Ascending aorta (tissue), 2 donors: ENCODE results near the gene CDK2AP2. TPM values are rescaled to one million over a fixed set of nuclear protein-coding genes. Genes with fewer than 3 reads are reported as not detected.
A peak's percentile ranks its signal among the peaks of the same experiment; 100 is the strongest.

Source experiments
- DNase-seq, 2 donors: peaks; one replicate each; pipeline ENCODE4 v3.0.0-alpha.2; 2019; ENCODE audit warnings: low spot score in 2 of 2
- H3K27ac ChIP-seq, 2 donors: fragments of 200-600 bp; sonication (generic); one replicate each; pipeline ENCODE4 v1.5.1; 2016 to 2017; ENCODE audit warnings: mild to moderate bottlenecking in 1 of 2
- H3K27me3 ChIP-seq: fragments of 200-600 bp; sonication (generic); one replicate; pipeline ENCODE4 v1.5.1; 2017
- H3K36me3 ChIP-seq, 2 donors: fragments of 200-600 bp; sonication (generic); one replicate each; pipeline ENCODE4 v1.5.1; 2016
- H3K4me1 ChIP-seq, 2 donors: fragments of 200-600 bp; sonication (generic); one replicate each; pipeline ENCODE4 v1.5.1; 2016 to 2017; ENCODE audit warnings: mild to moderate bottlenecking in 1 of 2
- H3K4me3 ChIP-seq, 2 donors: fragments of 200-600 bp; sonication (generic); one replicate each; pipeline ENCODE4 v1.5.1; 2016 to 2017; ENCODE audit warnings: mild to moderate bottlenecking in 1 of 2
- H3K9me3 ChIP-seq, 2 donors: fragments of 200-600 bp; sonication (generic); one replicate each; pipeline ENCODE4 v1.5.1; 2016
- intact Hi-C: fragments of 100-400 bp; cut with DNase I; formaldehyde crosslinking; loops from one replicate; pipeline ENCODE4 v1.15.1; 2023
- total RNA-seq: library from RNA; depleted of rRNA; stranded (reverse); fragments of >200 nt; gene quantifications from one replicate; pipeline ENCODE4 v1.1.0, GENCODE V29; 2016
- TF ChIP-seq, protein P1 (sequence below), 3 experiments: fragments of 200-600 bp in 2 of 3; fragments of 450-650 bp in 1 of 3; sonication (generic) in 2 of 3; IDR thresholded peaks; one replicate each; pipeline ENCODE4 v1.5.1; 2016 to 2019; ENCODE audit warnings: antibody characterized with exemption in 3 of 3, mild to moderate bottlenecking in 1 of 3, moderate library complexity in 1 of 3

The CDK2AP2 gene
- total RNA-seq, 1 donor from 2014 or later: 159 TPM

DNA sequence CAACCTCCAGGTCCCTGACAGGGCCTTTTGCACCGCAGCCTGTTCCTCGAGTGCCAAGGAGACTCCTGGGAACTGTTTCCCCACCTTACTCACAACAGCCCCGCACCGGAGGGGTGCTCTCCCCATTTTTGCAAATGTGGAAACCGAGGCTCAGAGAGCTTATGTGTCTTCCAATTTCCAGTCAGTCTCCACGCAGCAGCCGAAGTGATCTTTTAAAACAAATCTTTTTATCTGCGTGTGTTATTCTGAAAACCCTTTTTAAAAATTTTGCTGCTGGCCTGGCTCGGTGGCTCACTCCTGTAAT lies 38.5 kb downstream of the CDK2AP2 start:
- Histone ChIP-seq H3K4me3 (peak overlapping the region; percentile 61 to 69), H3K27ac (peak overlapping the region; percentile 71 to 89), H3K4me1 (peaks cover 0 to 16% of the 10 kb centered on the region in 2 donors), H3K36me3 (no peaks in the 10 kb centered on the region), H3K27me3 (no peaks in the 10 kb centered on the region), H3K9me3 (no peaks in the 10 kb centered on the region)
- no peak for DNase-seq
- intact Hi-C loops: loop anchor here (1.0 kb wide), 5 partner anchors 13 to 68 kb away; partner anchors contain the start of genes CORO1B, PITPNM1, PPP1CA and RPS6KB2
- TF ChIP-seq, protein P1, sequence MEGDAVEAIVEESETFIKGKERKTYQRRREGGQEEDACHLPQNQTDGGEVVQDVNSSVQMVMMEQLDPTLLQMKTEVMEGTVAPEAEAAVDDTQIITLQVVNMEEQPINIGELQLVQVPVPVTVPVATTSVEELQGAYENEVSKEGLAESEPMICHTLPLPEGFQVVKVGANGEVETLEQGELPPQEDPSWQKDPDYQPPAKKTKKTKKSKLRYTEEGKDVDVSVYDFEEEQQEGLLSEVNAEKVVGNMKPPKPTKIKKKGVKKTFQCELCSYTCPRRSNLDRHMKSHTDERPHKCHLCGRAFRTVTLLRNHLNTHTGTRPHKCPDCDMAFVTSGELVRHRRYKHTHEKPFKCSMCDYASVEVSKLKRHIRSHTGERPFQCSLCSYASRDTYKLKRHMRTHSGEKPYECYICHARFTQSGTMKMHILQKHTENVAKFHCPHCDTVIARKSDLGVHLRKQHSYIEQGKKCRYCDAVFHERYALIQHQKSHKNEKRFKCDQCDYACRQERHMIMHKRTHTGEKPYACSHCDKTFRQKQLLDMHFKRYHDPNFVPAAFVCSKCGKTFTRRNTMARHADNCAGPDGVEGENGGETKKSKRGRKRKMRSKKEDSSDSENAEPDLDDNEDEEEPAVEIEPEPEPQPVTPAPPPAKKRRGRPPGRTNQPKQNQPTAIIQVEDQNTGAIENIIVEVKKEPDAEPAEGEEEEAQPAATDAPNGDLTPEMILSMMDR (IDR thresholded peaks at IDR 0.05): no peak

DNA sequence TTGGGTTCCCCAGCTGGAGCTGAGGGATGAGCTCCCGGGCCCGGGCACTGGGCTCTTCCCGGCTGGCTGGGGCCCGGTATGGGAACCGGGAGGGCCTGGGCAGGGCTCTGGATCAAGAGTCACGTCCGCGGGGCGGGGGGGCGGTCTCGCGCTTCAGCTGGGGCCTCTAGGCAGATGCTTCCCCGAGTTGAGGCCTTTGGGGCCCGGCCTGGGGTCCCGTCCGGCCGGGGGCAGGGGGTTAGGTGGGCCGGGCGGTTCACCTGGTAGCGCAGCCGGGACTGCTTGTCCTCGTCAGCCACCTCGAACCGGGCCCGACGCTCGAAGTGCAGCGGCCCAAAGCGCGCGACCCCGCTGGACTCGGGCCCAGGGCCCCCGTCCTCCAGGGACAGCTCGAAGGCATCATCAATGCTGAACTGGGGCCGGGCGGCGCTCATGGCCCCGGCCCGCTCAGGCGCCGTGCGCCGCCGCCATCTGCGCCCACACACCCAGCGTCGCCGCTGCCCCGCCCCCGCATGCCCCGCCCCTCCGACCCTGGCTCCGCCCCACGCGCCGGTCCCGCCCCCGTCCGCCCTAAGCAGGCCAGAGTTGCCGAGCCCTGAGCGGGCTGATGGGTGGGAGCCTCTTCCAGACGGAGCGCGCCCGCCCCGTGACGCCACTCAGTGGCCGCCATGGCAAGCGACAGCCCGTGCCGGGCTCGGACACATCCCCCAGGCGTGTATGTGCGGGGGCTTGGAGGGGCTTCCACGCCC lies 39.0 kb downstream of the CDK2AP2 start, which contains the start of gene TMEM134:
TSS of gene TMEM134 (minus strand) at position 493 of the 749 bp plus-strand sequence. CDS start at position 434, 59 bp downstream.
- H3K4me3 ChIP-seq: peak within 1 kb of the TSS; percentile 61 to 69
- H3K9me3 ChIP-seq: no peaks in the 10 kb centered on the region
- no peaks in the 10 kb centered on the region for H3K36me3 ChIP-seq
- intact Hi-C loops: loop anchor here (1.0 kb wide), 5 partner anchors 13 to 68 kb away; partner anchors contain the start of genes CORO1B, PITPNM1, PPP1CA and RPS6KB2
- H3K27me3 ChIP-seq: no peaks in the 10 kb centered on the region
- H3K27ac ChIP-seq: peak within 1 kb of the TSS; percentile 71 to 89
- DNase-seq: peak; percentile 58 to 95
- H3K4me1 ChIP-seq: peaks cover 5 to 21% of the 10 kb centered on the region in 2 donors
- TF ChIP-seq, protein P1 (IDR thresholded peaks at IDR 0.05): peak; percentile 59 to 64 (median 61)

DNA sequence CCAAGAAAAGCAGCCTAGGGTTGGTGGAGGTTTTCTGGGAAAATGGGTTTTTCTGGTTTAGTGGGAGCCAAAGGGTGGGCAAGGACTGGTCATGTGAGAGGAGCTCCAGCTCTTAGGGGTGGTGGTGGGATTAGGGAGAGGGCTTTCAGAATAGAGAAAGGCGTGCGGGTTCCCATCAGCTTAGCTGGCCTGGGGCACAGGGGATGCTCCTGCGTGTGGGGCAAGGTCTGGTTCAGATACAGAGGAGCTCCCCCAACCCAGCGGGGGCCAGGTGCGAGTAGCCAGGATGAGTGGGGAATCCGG lies 39.6 kb downstream of the CDK2AP2 start:
- Histone ChIP-seq H3K36me3 (no peaks in the 10 kb centered on the region), H3K4me3 (peak overlapping the region; percentile 61 to 69), H3K27me3 (no peaks in the 10 kb centered on the region), H3K9me3 (no peaks in the 10 kb centered on the region), H3K4me1 (peaks cover 5 to 25% of the 10 kb centered on the region in 2 donors), H3K27ac (peak overlapping the region; percentile 63 to 71)
- no peak for DNase-seq
- TF ChIP-seq, protein P1 (IDR thresholded peaks at IDR 0.05): no peak
- intact Hi-C loops: no loop called here

DNA sequence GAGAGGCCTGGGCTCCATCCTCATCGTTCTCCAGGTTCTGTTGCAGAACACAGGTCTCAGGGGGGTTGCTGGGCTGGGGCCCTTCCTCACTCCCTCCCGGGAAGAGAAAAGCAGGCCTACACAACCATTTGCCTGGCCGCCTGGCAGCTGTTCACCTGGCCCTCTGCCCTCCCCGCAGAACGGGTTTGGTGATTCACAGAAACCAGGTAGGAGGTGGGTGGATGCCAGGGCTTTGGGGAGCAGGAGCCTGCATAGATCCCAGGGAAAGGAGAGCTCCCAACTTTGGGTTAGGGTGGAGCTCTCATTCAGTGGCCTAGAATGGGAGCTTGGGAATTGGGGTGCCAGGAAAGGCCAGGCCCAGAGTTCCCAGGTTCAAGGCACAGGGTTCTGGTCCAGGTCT lies 39.9 kb downstream of the CDK2AP2 start:
- H3K4me3 ChIP-seq: peak overlapping the region; percentile 61 to 69
- H3K9me3 ChIP-seq: no peaks in the 10 kb centered on the region
- no peaks in the 10 kb centered on the region for H3K36me3 ChIP-seq
- H3K4me1 ChIP-seq: peaks cover 5 to 25% of the 10 kb centered on the region in 2 donors
- TF ChIP-seq, protein P1 (IDR thresholded peaks at IDR 0.05): no peak
- peak overlapping the region; percentile 63 to 71 for H3K27ac ChIP-seq
- intact Hi-C loops: no loop called here
- H3K27me3 ChIP-seq: no peaks in the 10 kb centered on the region
- no peak for DNase-seq

DNA sequence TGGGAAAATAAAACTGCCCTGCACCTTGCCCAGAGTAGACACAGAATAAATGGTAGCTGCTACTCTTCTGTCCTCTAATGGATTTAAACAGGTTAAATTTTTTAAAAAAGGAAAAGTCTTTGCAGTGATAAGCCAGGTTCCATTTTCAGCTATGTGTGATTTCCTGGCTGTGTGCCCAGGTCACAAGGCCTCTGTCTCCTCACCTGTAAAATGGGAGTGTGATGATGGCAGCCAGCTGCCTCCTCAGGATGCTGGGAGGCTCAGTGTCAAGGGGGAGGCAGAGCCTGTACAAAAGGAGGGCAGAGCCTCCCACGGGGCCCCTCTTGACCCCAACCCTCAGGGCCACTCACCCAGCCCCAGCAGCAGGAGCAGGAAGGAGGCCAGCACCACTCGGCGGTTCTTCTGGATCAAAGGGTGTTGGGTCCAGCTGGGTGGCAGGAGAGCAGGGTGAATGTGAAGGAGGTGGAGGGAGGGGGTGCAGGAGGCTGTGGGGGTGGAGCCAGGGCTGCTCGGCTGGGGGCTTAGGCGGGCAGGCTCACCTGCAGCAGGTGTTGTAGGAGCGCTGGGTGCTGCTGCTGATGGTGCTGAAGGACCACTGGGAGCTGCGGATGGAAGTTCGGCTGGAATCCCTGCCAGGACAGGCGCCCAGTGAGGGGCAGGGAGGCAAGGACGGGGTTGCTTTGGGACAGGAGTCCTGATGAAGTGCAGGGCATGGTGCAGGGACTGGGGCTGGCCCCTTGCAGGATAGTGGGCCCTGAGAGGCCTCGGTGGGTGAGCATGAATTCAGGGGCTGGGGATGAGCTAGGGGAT lies 40.8 kb downstream of the CDK2AP2 start:
- Histone ChIP-seq H3K36me3 (no peaks in the 10 kb centered on the region), H3K27ac (peak overlapping the region; percentile 63 to 71), H3K4me3 (peak overlapping the region in 1 of 2 donors; percentile 69), H3K27me3 (no peaks in the 10 kb centered on the region), H3K9me3 (no peaks in the 10 kb centered on the region), H3K4me1 (peaks cover 5 to 25% of the 10 kb centered on the region in 2 donors)
- intact Hi-C loops: no loop called here
- TF ChIP-seq, protein P1 (IDR thresholded peaks at IDR 0.05): no peak
- DNase-seq: no peak
